HG03521 (cell line): ENCODE measurements around the gene BRME1.

Source experiments
- ATAC-seq: cut with Tn5 transposase; IDR thresholded peaks from one replicate; pipeline ENCODE4 v1.9.1; 2021; ENCODE audit warnings: mild to moderate bottlenecking, moderate library complexity; ENCODE audit not compliant: unreplicated experiment

BRME1 gene

GRCh38 chr19:13890136-13890535 is 15.8 kb downstream of the BRME1 start:
- ATAC-seq = no peak

- no peak for ATAC-seq
These were observed 17.6 kb downstream of the BRME1 start for GRCh38 chr19:13888281-13888680.

- ATAC-seq = no peak
These were observed 18.4 kb downstream of the BRME1 start for GRCh38 chr19:13887517-13887916.

GRCh38 chr19:13887018-13887436 is 18.9 kb downstream of the BRME1 start:
- no peak for ATAC-seq

- ATAC-seq = no peak
These were observed 20.0 kb downstream of the BRME1 start for GRCh38 chr19:13885826-13886365.

- ATAC-seq = no peak
These were observed 21.0 kb downstream of the BRME1 start for GRCh38 chr19:13884726-13885591.

- ATAC-seq = no peak
These were observed 22.3 kb downstream of the BRME1 start for GRCh38 chr19:13883516-13884064.

- no peak for ATAC-seq
These were observed 23.1 kb downstream of the BRME1 start for GRCh38 chr19:13882836-13883235.

GRCh38 chr19:13882419-13882795 is 23.5 kb downstream of the BRME1 start:
- no peak for ATAC-seq

GRCh38 chr19:13881692-13882418 is 24.1 kb downstream of the BRME1 start:
- no peak for ATAC-seq

GRCh38 chr19:13881251-13881691 is 24.6 kb downstream of the BRME1 start:
- no peak for ATAC-seq

GRCh38 chr19:13880059-13881043 is 25.6 kb downstream of the BRME1 start:
- ATAC-seq = peak; percentile 84

GRCh38 chr19:13877303-13877702 is 28.6 kb downstream of the BRME1 start:
- ATAC-seq = no peak

- ATAC-seq = no peak
These were observed 29.1 kb downstream of the BRME1 start, which contains the start of gene NANOS3 for GRCh38 chr19:13876834-13877233. Gene NANOS3 (plus strand): TSS chr19:13877134. CDS start chr19:13877249, 115 bp downstream.

GRCh38 chr19:13875824-13876223 is 30.1 kb downstream of the BRME1 start:
- ATAC-seq = no peak

- ATAC-seq = no peak
These were observed 31.9 kb downstream of the BRME1 start for GRCh38 chr19:13873834-13874515.

GRCh38 chr19:13872695-13873389 is 33.1 kb downstream of the BRME1 start:
- ATAC-seq = no peak

GRCh38 chr19:13872339-13872694 is 33.6 kb downstream of the BRME1 start:
- no peak for ATAC-seq

GRCh38 chr19:13870873-13871272 is 35.0 kb downstream of the BRME1 start:
- no peak for ATAC-seq
